Stimulated activated CD8-positive, alpha-beta memory T cell treated with anti-CD3 and anti-CD28 coated beads, Interleukin-2, amount 100 ng/mL, for 1 hour (primary cell): Measurements from ENCODE around the gene FAM210A.
"Not testable (repeated sequence)": the region's sequence is repeated elsewhere in the genome, so short reads cannot be mapped to it uniquely, and the experiment has no call there.

Experiments
- DNase-seq, 2 donors: peaks; one replicate each; pipeline ENCODE4 v3.0.0-alpha.2; 2020; ENCODE audit warnings: low read depth in 2 of 2

FAM210A gene

DNA sequence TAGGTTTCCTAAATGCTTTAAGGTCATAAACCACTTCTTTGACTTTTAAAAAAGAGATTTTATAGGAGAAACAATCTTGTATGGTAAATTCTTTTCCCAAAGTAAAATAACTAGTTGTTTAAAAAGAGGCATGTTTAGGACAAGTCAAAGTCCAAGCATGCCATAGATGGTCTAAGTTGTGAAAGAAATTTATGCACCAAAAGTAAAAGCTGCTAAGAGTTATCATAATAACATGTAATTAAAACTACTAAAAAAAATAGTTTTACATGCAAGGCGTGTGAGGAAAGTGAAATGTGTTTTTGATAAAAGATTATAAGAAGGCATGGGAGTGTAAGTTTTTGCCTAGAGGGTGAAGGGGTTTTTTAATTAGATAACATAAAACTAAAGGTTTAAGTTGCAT, 22.5 kb downstream of the FAM210A start:
- DNase-seq: no peak

DNA sequence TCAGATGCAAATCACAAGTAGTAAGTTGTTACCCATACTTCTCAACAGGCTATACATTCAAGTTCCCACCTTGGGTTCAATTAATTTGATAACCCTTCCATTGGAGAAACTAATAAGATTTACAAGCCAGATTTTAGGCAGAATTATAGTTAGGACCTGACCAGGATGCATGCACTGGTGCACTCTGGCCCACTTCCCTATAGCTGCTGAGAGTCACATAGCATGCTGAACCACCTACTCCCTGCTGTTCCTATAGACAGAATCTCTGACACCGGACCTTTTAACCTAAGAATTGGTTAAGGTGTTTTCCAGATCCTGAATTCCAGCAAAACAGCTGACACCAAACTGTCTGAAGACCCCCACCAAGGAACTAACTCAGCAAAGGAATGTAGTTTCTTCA, 26.2 kb downstream of the FAM210A start:
- DNase-seq: no peak

DNA sequence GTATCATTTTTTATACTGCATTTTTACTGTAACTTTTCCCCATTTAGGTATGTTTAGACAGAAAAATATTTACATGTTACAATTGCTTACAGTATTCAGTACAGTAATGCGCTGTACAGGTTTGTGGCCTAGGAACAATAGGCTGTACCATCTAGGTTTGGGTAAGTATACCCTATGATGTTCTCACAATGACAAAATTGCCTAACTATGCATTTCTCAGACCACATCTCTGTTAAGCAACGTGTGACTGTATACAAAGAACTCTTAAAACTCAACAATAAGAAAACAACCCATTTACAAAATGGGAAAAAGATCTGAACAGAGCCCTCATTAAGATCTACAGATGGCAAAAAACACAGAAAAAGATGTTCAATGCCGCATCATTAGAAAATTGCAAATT, 29.4 kb downstream of the FAM210A start:
- no peak for DNase-seq

DNA sequence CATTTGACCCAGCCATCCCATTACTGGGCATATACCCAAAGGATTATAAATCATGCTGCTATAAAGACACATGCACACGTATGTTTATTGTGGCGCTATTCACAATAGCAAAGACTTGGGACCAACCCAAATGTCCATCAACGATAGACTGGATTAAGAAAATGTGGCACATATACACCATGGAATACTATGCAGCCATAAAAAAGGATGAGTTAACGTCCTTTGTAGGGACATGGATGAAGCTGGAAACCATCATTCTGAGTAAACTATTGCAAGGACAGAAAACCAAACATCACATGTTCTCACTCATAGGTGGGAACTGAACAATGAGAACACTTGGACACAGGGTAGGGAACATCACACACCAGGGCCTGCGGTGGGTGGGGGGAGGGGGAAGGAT, 31.0 kb downstream of the FAM210A start:
- not testable (repeated sequence) for DNase-seq

DNA sequence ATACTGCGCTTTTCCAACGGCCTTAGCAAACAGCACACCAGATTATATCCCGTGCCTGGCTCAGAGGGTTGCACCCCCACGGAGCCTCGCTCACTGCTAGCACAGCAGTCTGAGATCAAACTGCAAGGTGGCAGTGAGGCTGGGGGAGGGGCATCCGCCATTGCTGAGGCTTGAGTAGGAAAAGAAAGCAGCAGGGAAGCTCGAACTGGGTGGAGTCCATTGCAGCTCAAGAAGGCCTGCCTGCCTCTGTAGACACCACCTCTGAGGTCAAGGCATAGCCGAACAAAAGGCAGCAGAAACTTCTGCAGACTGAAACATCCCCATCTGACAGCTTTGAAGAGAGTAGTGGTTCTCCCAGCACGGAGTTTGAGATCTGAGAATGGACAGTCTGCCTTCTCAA, 36.3 kb downstream of the FAM210A start:
- DNase-seq: not testable (repeated sequence)

DNA sequence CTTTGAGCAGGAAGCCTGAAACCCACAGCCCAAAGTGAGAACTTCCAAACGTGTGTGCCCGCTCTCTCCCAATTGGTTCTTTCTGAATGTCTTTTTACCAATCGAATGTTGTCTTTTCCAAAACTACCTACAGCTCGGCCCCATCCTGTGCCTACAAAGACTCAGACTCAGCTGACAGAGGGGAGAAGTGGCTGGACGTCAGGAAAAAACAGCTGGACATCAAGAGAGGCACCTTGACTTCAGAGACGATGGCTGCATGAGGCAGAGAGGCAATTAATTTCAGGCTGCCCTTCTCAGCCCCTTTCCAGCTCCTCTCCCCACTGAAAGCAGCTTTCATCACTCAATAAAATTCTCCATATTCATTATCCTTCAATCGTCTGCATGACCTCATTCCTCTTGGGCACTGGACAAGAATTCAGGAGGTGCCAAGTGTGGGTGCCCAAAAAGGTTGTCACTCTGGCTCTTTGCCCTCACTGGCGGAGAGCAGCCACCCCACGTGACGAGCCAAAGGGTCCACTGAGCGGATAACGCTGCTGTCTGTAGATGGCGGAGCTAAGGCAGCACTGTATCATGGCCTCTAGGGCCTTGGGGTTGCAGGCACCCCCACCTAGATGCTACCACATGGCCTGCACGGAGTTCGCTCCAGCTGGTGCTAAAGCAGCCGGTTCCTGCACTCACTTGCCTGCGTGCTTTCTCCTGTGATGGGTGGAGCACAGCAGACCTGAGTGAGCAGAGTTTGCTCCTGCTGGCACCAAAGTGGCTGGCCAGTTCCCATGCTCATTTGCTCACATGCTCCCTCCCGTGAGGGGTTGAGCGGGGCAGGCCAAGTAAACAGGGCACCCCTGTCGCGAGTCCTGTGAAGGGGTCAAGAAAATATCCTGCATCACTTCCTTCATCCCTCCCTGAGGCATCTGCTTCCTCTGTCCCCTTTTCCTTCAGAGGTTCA, 37.9 kb downstream of the FAM210A start:
- DNase-seq: no peak

DNA sequence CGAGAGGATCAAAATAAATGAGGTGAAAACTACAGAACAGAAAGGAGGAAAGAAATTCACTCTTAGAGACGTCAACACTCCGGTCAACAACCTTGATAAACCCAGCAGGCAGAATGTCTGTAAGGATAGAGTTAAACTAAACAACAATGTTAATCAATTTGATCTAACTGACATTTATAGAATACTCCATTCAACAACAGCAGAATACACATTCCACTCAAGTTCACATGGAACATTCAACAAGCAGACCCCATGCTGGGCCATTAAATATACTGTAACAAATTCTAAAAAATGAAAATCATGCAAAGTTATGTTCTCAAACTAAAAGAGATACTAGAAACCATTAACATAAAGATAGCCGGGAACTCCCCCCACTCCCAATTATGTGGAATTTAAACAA, 41.8 kb downstream of the FAM210A start:
- no peak for DNase-seq

DNA sequence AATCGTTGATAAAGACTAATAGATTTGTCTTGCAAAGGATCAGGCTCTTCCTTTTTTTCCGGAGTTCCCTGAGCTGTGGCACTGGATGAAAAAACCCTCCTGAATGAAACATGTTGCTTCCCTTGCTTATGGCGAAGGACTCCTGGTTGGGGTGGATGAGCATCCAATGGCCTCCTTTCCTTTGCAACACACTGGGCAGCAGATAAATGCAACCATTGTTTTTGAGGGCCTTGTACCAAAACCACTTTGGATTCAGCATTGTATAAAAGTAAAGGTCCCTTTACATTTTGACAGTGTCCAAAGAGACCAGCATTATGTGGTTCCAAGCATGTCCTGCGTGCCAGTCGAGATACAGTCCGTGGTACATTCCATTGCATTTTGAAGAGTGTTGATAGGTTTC, 44.7 kb downstream of the FAM210A start:
- no peak for DNase-seq

DNA sequence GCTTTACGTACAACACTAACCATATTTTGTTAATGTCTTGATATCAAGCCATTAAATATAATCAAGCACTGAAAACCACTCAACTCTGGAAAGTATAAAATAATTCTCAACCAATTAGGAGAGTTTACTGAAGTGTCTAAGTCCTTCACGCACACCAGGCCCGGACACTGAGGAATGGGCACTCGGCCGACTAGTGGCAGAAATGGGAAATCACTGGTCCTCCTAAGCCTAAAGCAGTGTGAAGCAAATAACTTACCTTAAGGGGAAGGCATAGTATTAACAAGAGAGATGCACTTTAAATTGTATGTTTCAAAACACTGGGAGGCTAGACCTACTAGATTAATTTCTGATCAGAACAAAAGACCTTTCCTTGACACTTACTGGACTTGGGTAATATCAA, 45.7 kb downstream of the FAM210A start:
- DNase-seq: no peak

DNA sequence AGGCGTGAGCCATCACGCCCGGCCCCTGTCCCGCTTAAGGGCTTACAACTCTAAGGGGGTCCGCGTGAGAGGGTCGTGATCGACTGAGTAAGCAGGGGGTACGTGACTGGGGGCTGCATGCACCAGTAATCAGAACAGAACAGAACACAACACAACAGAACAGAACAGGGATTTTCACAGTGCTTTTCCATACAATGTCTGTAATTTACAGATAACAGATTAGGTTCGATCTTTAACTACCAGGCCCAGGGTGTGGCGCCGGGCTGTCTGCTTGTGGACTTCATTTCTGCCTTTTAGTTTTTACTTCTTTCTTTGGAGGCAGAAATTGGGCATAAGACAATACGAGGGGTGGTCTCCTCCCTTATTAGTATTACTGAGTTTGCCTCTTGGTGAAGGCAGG, 49.0 kb downstream of the FAM210A start:
- not testable (repeated sequence) for DNase-seq

DNA sequence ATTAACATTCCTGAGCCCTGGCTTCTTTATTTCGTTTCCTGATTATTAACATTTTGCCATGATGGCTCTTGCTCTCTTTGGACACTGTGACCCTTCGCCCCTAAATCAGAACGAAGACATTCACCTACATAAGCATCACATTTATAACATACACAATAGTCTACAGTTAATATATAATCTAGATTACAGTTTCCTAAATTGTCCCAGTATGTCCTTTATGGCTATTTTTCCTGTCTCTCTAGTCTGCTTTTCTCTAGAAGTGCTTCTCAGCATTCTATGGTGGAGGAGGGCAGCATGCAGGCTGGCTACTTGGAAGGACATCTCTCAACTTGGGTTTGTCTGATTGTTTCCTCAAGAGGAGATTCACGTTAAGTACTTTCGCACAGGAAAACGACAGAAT, 49.9 kb downstream of the FAM210A start:
- DNase-seq: no peak

DNA sequence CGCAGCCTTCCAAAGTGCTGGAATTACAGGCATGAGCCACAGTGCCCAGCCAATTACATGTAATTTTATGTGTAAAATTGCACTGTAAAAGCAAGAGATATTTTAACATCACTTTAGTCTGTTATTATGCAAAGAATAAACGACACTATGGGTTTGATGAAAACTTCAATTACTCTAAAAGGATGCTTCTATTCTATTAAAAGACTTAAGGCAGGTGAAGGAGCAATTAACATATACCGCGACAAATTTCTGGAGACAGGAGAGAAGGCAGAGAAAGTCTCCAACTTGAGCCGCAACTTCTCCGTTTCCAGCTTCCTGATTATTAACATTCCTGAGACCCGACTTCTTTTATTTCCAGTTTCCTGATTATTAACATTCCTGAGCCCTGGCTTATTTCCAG, 53.7 kb downstream of the FAM210A start:
- DNase-seq: no peak

DNA sequence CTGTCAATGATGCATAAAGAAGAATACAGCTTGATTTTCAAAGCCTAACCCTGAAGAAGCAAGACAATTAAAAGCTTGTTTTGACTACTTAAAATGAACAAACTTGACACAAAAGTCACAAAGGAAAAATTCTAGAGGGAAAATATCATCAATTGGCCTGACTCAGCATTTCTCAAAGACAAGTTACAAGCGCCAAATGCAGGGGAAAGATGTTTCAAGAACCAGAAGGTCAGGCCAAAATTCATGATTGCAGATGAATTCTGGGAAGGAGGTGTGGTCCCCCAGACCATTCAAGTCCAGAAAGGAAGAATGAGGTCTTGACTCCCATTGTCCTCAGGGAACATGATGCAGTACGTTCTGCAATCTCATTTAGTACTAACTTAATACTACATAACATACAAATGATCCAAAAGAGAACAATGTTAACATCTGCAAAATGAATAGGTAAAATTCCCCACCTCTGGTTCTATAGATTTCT, 64.5 kb downstream of the FAM210A start:
- no peak for DNase-seq

DNA sequence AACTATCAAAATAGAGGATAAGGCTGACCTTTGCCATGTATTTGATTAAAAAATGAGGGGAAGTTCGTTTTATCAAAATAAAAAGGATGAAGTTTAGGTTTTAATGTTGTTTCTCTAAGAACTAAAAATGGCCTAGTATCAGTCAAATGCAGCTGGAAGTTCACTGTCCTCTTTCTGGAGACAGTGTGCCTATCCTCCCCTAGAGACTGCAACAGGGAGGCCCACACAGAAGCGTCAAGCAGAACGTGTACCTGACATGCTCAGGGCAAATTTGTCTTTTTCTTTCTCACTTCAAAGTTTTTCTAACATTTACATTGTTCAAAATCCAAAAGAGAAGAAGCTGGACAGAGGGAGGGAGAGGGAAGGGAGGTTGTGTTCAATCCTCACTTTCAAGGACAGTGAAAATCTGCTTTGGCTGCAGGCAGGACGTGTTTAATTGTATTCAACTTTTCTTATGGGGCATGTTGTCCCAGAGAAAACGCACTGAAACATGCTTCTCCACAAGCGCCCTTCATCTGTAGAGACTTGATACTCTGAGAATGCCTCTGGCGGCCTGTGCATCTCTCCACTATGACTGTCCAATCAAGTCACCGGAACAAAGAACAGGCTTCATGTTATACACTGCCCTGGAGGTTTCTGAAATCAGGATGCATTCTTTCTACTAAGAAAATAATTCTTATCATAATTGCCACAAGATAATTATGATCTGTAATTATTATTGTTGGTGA, 65.1 kb downstream of the FAM210A start:
- no peak for DNase-seq

DNA sequence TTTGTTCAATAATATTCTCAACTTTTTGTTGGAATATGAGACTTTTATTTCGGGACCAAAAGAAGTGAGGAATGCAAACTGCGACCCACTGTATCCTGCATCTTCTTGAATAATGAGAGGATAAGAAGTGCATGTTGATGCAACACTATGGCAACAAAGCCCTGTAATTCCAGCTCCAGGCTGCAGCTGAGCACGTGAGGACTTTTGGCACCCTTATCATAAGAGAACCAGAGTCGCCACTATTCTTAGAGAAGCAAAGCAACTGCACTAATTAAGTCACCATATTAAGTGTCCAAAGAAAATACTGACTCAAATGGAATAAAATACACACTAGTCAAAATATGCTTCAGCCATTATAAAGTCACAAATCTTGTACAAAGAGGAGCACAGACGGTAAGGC, 65.8 kb downstream of the FAM210A start:
- DNase-seq: no peak

DNA sequence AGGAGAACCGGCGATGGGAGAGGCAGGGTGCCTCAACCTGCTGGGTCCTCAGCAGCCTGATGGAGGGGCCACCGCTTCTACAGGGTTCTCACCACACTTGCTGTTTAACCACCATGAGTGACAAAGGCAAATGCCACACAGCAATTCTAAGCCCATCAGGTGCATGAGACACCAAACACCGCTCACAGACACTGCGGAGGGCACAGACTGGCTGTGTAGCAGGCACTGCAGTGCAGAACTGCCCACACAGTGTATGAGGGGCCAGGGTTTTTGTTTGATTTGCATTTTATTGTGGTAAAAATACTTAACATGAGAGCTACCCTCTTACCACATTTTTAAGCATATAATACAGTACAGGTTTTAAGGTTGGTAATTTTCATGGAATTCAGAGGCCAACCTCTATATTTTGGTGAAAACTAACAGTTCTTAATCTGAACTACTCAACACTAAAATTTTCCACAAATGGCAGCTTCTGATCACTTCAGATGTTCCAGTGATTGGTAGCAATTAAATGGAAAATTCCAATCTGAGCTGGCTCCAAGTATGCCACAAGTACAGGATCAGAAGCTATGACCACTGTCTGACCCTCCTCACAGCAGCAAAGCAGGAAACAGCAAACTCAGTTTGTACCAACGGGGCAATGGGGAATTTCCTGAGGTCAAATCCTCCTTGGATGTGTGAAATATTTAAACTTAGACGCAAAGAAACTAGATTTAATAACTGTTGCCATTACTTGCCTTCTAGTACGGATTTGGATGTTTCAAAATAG, 67.7 kb downstream of the FAM210A start:
- no peak for DNase-seq

DNA sequence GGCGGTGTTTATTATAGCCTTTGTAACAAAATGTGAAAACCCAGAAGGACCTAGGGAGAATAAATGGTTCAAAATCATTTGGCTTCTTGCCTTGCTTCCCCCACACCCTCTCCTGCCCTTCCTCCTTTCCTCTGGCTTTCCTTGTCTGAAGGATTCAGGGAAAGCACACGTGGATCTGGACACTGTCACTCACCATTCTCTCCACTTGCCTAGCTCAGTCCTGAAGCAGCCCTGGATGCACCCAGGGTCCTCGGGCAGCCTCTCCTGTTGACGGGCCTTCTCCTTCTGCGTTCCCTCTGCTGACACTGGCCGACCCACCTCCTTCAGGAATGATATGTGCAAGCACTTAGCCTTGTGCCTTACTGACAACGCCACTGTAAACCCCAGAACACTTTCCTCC, 68.4 kb downstream of the FAM210A start:
- DNase-seq: no peak

DNA sequence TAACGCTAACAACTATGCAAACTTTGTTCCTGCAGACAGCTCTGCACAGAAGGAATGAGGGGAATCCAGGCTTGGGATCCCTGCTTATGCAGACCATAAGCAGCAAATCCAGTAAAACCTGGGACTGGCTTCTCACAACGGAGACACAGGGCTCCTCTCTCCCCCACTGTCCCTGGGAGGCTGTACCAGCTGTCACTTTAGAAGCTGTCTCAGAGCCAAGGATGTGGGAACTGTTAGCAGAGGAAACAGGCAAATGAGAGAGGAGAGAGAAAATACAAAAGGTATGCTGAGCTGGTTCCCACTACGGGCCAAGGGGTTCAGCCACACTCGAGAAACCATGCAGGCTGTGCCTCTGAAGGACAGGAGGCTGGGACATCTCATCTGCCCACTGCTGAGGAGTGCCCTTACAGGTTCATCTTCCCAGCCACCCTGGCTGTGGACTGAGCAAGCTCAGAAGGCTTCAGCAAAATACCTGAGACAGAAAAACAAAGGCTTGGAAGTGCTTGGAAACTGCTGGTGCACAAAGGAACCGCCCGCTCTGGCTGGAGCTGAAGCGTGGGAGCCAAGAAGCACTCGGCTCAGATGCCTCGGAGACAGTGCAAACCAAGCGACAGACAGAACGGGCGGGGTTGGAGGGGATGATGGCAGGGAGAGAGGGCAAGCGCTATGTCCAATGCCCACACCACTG, 72.5 kb downstream of the FAM210A start:
- no peak for DNase-seq

DNA sequence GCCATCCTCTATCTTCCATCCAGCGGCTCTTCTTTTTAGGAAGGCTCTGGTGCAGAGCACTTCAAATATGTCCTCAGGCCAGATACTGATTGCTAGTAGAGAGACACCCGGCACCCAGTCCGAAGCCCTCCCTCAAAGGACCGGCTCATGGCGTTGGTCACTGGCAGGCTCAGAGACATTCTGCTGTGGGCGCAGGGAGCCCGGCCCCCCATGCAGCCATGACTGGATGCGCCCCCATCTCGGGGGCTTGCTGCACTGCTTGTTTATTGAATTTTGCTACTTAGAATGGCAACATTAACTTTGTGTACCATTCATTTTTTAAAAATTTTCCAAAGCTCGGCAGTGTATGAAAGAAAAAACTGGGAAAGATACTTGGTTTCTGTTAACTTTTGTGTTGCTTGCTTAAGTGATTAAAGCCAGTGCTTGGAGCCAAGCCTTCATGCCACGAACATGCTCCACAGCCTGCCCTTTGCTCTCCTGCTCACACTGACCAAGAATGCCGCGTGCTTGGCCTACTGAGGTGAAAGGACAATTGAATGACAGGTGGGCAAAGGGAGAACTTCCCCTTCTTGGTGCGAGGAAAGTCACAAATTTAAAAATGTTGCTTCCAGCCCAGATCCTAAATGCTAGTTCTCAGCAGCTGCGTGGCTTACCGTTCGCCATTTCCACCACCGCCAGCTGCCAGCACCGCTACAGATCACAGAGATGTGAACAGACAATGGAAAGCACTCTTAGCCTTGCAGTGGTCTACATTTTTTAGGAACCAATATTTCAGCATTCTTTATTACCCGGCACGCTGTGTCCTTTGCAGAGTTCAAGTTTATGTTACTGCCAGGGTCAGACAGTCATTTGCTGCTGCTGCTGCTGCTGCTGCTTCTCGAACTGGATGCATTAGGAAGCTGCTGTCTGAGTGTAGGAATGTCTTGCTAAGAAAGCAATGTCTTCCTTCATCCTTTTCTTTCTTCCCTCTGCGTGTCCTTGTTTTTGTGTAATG, 76.7 kb downstream of the FAM210A start:
- DNase-seq: no peak

DNA sequence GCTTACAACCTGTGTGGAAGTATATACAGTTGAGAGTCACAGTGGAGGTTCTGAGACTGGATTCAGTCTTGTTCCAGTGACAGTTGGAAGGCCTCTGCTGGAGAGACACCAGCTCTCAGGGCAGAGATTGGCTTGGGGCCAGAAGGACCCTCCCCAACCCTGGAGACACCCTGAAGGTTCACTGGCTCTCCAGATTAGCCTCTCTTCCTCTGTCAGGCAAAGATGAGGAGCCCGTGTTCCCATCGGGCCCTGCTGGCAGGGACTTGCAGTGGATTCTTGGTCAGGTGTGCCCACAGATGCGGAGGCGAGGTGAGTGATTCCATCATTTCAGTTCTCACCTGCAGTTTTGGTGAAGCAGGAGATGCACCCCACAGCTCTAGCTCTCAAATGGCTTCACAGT, 78.6 kb downstream of the FAM210A start:
- no peak for DNase-seq
